Activated gamma-delta T cell treated with Interleukin-2 at 50 U/mL for 16 hours (primary cell): ENCODE results near the gene REEP6.
"Not testable (repeated sequence)": the region's sequence is repeated elsewhere in the genome, so short reads cannot be mapped to it uniquely, and the experiment has no call there.

Experiments
- DNase-seq: peaks from one replicate; pipeline ENCODE4 v3.0.0-alpha.2; 2020

The REEP6 gene

GRCh38 chr19:1509602-1510441 is 18.8 kb downstream of the REEP6 start:
- DNase-seq = no peak

GRCh38 chr19:1510442-1510806 is 19.4 kb downstream of the REEP6 start:
- no peak for DNase-seq

GRCh38 chr19:1510807-1511206 is 19.8 kb downstream of the REEP6 start:
- no peak for DNase-seq

- no peak for DNase-seq
Observed at GRCh38 chr19:1511318-1512317, 20.6 kb downstream of the REEP6 start.

- DNase-seq = peak; percentile 50
Observed at GRCh38 chr19:1512671-1513498, 21.9 kb downstream of the REEP6 start, which contains the start of gene ADAMTSL5. Gene ADAMTSL5 (minus strand): TSS chr19:1513019. CDS start chr19:1510943, 2,076 bp downstream.

GRCh38 chr19:1513499-1514294 is 22.7 kb downstream of the REEP6 start:
- peak; percentile 62 for DNase-seq

- no peak for DNase-seq
Observed at GRCh38 chr19:1514295-1514661, 23.3 kb downstream of the REEP6 start.

GRCh38 chr19:1514986-1515721 is 24.2 kb downstream of the REEP6 start:
- no peak for DNase-seq

GRCh38 chr19:1516395-1516753 is 25.4 kb downstream of the REEP6 start:
- no peak for DNase-seq

- no peak for DNase-seq
Observed at GRCh38 chr19:1518471-1518870, 27.5 kb downstream of the REEP6 start.

- DNase-seq = not testable (repeated sequence)
Observed at GRCh38 chr19:1519802-1520201, 28.8 kb downstream of the REEP6 start.

GRCh38 chr19:1520203-1520780 is 29.3 kb downstream of the REEP6 start:
- DNase-seq = no peak

- DNase-seq = no peak
Observed at GRCh38 chr19:1521636-1522035, 30.7 kb downstream of the REEP6 start.

GRCh38 chr19:1522061-1522460 is 31.1 kb downstream of the REEP6 start:
- no peak for DNase-seq

- DNase-seq = no peak
Observed at GRCh38 chr19:1522838-1523237, 31.9 kb downstream of the REEP6 start.

- no peak for DNase-seq
Observed at GRCh38 chr19:1523412-1524286, 32.7 kb downstream of the REEP6 start, which contains the start of gene PLK5. Gene PLK5 (plus strand): TSS chr19:1524077. CDS start chr19:1526997, 2,920 bp downstream.

GRCh38 chr19:1524287-1524971 is 33.4 kb downstream of the REEP6 start:
- no peak for DNase-seq

- no peak for DNase-seq
Observed at GRCh38 chr19:1524972-1525325, 34.0 kb downstream of the REEP6 start.

- no peak for DNase-seq
Observed at GRCh38 chr19:1525343-1525742, 34.4 kb downstream of the REEP6 start.
